ENCODE results near the gene PEX26.

PEX26 gene

DNA sequence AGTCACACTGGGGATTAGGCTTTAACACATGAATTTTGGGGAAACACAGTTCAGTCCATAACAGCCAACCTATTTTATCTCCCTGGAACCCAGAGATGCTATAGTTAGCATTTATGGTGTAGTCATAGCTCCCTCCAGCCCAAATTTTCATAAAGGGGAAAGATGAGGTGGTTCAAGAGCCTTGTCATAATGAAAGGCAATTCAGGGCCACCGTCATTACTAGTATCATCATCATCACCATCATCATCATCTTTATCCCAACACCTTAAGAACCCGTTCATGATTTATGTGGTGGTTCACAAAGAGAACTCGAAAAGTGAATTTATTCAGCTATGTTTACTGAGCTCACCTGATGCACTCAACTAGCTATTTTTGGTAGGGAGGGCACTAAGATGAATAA lies 30.4 kb downstream of the PEX26 start:
- no peak for TF ChIP-seq CTCF (IDR thresholded peaks at IDR 0.05; ENCODE audit: low read depth, low read length)
- H3K4me3 ChIP-seq (replicated peaks in 1 of 2; ENCODE audit: low read depth in 2 of 2, low read length in 2 of 2), result no peak overlapping the region
- no peak for DNase-seq (ENCODE audit: low read depth in 2 of 2)

DNA sequence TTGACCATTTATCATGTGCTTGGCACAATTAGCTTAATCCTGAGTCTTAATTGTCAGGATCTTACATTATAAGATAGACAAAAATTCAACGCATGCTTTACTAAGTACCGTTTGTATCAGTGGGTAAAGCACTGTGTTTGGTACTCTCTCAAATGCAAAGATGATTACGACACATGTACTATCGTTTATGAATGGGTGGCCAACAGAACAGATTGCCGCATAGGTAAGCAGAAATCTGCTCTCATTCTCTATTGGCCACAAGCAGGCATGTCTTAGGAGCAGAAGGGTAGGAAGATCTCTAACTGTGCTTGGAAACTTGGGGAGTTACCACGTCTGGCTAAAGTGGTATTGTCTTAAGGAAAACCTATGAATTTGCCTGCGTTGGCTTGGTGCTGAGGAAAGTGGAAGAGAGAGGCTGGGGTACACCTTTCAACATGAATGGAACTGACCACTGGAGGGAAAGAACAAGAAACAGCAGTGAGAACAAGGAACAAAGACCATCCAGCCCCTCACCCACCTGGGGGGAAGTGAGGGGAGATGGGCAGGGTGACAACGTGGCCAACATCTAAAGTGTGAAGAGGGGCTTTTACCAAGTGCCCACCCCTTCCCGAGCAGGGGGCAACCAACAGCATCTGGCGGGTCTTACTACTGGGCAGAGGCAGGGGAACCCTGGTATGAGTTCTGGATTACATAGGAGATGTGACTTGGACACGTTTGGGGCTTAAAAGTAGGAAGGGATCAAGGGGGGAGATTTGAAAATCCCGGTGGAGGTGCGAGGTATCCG lies 31.8 kb downstream of the PEX26 start:
- DNase-seq (ENCODE audit: low read depth in 2 of 2), result no peak
- TF ChIP-seq CTCF (IDR thresholded peaks at IDR 0.05; ENCODE audit: low read depth, low read length), result no peak
- no peak overlapping the region for H3K4me3 ChIP-seq (replicated peaks in 1 of 2; ENCODE audit: low read depth in 2 of 2, low read length in 2 of 2)

- no peak for TF ChIP-seq CTCF (IDR thresholded peaks at IDR 0.05; ENCODE audit: low read depth, low read length)
- H3K4me3 ChIP-seq (replicated peaks in 1 of 2; ENCODE audit: low read depth in 2 of 2, low read length in 2 of 2), result peak within 1 kb of the TSS; percentile 34 to 36
- peak; percentile 31 to 35 for DNase-seq (ENCODE audit: low read depth in 2 of 2)
Observed at GRCh38 chr22:18110194-18110953, 32.6 kb downstream of the PEX26 start, which contains the start of gene TUBA8. TUBA8 (plus strand) TSS chr22:18110809; CDS start chr22:18110866, 57 bp downstream.

DNA sequence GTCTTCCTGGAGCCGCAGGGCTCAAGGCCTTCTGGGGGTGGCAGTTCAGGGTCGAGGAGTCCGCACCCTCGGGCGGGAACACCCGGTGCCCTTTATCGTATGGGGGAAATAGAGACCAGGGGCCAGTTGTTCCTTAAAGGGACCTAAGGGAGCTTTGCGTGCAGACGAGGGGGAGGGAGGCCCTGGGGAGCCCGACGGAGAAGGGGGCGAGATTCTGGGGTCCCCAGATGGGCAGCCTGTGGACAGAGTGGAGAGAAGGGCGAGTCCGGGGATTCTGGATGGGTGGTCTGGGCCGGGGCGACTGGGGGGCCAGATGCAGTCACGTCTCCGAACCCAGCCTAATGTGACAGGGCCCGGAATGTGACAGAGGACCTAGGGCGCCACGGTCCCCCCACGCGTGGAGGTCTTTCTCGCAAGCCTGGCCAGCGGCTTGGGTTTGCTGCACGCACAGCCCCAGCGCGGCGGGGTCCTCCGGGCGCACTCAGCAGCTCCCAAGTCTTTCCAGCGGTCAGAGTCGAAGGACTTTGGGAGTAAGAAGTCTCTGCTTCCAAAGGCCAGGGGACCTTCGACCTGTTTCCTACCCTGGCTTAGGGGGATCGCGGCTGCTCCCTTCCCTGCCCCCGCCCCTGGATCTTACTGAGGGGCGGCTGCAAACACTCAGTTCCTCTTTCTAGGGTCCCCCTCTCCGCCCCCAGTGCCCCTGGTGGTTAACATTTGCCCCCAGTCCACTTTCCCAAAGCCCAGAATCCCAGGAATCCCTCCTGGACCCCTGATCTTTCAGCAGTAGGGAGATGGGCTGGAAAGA lies 33.4 kb downstream of the PEX26 start:
- DNase-seq (ENCODE audit: low read depth in 2 of 2), result no peak
- H3K4me3 ChIP-seq (replicated peaks in 1 of 2; ENCODE audit: low read depth in 2 of 2, low read length in 2 of 2), result peak overlapping the region; percentile 27 to 36
- TF ChIP-seq CTCF (IDR thresholded peaks at IDR 0.05; ENCODE audit: low read depth, low read length), result no peak

- TF ChIP-seq CTCF (IDR thresholded peaks at IDR 0.05; ENCODE audit: low read depth, low read length), result no peak
- DNase-seq (ENCODE audit: low read depth in 2 of 2), result no peak
Observed at GRCh38 chr22:18111759-18112330, 34.1 kb downstream of the PEX26 start.

DNA sequence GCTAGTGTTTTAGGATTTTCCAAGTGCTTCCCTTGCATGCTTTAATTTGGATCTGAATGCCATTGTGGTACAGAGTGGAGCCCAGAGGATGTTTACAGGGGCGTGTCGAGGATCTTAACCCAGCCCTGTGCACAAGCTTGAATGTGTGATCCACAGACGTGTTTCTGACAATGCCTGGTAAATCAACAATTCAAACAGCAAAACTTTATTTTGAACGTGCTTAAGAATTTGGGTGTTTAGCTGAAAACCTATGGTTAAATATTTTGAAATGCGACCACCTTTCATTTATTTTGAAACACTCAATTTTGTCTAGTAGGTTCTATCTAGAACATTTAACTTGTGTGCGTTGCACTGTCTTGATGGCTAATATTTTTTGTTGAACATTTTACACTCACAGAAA lies 34.6 kb downstream of the PEX26 start:
- DNase-seq (ENCODE audit: low read depth in 2 of 2), result no peak

More at GRCh38 chr22:18111759-18112330, 34.1 kb downstream of the PEX26 start:
- H3K4me3 ChIP-seq (replicated peaks in 1 of 2; ENCODE audit: low read depth in 2 of 2, low read length in 2 of 2), result no peak overlapping the region

More for the DNA sequence above, 34.6 kb downstream of the PEX26 start:
- H3K4me3 ChIP-seq (replicated peaks in 1 of 2; ENCODE audit: low read depth in 2 of 2, low read length in 2 of 2), result no peak overlapping the region
- TF ChIP-seq CTCF (IDR thresholded peaks at IDR 0.05; ENCODE audit: low read depth, low read length), result no peak

Measured in cardiac fibroblast (primary cell).